Hematopoietic multipotent progenitor cell treated with erythropoietin and hydrocortisone succinate and interleukin-3 and kit ligand, for 8 days (in vitro differentiated cells): ENCODE data around the gene IGLL5.
"Not testable (repeated sequence)": the region's sequence is repeated elsewhere in the genome, so short reads cannot be mapped to it uniquely, and the experiment has no call there.

Experiments used
- DNase-seq: peaks from one replicate; pipeline ENCODE4 v3.0.0-alpha.2; 2015

IGLL5 gene

GRCh38 chr22:22902247-22903001 lies 14.8 kb downstream of the IGLL5 start:
- no peak for DNase-seq

GRCh38 chr22:22903355-22903777 lies 15.8 kb downstream of the IGLL5 start:
- no peak for DNase-seq

- not testable (repeated sequence) for DNase-seq
Measured at GRCh38 chr22:22903781-22904192, 16.2 kb downstream of the IGLL5 start.

- DNase-seq, result not testable (repeated sequence)
Measured at GRCh38 chr22:22904736-22905135, 17.1 kb downstream of the IGLL5 start.

GRCh38 chr22:22906391-22906790 lies 18.8 kb downstream of the IGLL5 start:
- not testable (repeated sequence) for DNase-seq

GRCh38 chr22:22906907-22907550 lies 19.4 kb downstream of the IGLL5 start:
- no peak for DNase-seq

GRCh38 chr22:22907551-22908494 lies 20.2 kb downstream of the IGLL5 start:
- no peak for DNase-seq

- no peak for DNase-seq
Measured at GRCh38 chr22:22908495-22908861, 20.9 kb downstream of the IGLL5 start.

- no peak for DNase-seq
Measured at GRCh38 chr22:22908941-22909604, 21.5 kb downstream of the IGLL5 start.

- DNase-seq, result no peak
Measured at GRCh38 chr22:22909605-22910271, 22.1 kb downstream of the IGLL5 start.

GRCh38 chr22:22910272-22911240 lies 22.9 kb downstream of the IGLL5 start:
- no peak for DNase-seq

GRCh38 chr22:22911327-22912134 lies 23.9 kb downstream of the IGLL5 start:
- no peak for DNase-seq

- no peak for DNase-seq
Measured at GRCh38 chr22:22912135-22912987, 24.7 kb downstream of the IGLL5 start.

- DNase-seq, result no peak
Measured at GRCh38 chr22:22912988-22913253, 25.3 kb downstream of the IGLL5 start.

GRCh38 chr22:22913989-22914388 lies 26.4 kb downstream of the IGLL5 start:
- DNase-seq, result no peak

GRCh38 chr22:22914726-22915669 lies 27.4 kb downstream of the IGLL5 start:
- no peak for DNase-seq

- no peak for DNase-seq
Measured at GRCh38 chr22:22915670-22916035, 28.0 kb downstream of the IGLL5 start.
